Fibroblast of lung (primary cell): Measurements from ENCODE around the gene GPR65.

ENCODE experiments used
- EZH2 ChIP-seq: IDR thresholded peaks from 2 replicates; pipeline ENCODE4 v1.5.1; 2012; ENCODE audit warnings: low read length, control low read depth, mild to moderate bottlenecking; ENCODE audit errors: missing control alignments
- TF ChIP-seq, protein P1 (sequence below), 2 donors: IDR thresholded peaks in 1 of 2; conservative IDR thresholded peaks in 1 of 2; 1 replicate in 1 of 2; 2 replicates in 1 of 2; pipeline ENCODE4 v1.5.1; 2011 to 2012; ENCODE audit warnings: low read length in 2 of 2, control low read depth in 1 of 2, inconsistent platforms in 1 of 2, low read depth in 1 of 2, mild to moderate bottlenecking in 1 of 2

DNA sequence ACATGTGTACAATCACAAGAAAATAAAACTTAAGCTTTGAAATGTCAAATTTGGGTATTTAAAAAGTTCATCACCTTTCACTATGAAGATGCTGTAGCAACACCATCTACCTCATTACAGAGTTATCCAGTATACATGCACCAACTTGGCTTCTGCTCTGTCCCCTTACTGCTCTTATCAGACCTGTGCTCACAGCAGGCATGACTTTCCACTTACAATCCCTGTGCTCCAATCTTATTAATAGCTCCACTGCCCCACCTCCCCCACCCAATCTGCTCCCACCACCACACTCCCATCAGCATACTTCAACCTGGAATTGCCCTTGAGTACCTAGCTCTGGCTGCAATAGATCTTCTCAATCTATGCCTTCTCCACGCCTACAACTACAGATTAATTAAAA lies 25.2 kb upstream of the GPR65 start:
- TF ChIP-seq, protein P1, sequence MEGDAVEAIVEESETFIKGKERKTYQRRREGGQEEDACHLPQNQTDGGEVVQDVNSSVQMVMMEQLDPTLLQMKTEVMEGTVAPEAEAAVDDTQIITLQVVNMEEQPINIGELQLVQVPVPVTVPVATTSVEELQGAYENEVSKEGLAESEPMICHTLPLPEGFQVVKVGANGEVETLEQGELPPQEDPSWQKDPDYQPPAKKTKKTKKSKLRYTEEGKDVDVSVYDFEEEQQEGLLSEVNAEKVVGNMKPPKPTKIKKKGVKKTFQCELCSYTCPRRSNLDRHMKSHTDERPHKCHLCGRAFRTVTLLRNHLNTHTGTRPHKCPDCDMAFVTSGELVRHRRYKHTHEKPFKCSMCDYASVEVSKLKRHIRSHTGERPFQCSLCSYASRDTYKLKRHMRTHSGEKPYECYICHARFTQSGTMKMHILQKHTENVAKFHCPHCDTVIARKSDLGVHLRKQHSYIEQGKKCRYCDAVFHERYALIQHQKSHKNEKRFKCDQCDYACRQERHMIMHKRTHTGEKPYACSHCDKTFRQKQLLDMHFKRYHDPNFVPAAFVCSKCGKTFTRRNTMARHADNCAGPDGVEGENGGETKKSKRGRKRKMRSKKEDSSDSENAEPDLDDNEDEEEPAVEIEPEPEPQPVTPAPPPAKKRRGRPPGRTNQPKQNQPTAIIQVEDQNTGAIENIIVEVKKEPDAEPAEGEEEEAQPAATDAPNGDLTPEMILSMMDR (conservative IDR thresholded peaks at IDR 0.05 in 1 of 2, IDR thresholded peaks at IDR 0.05 in 1 of 2; ENCODE audit: low read depth in 1 of 2, low read length in 2 of 2), result no peak
- no peak for TF ChIP-seq EZH2
